Measurements from ENCODE around the gene SIN3B. TPM values are rescaled to one million over a fixed set of nuclear protein-coding genes. Genes with fewer than 3 reads are reported as not detected.

SIN3B gene
- polyA plus RNA-seq, 1 of the 3 experiments (the other 2 are of a cell fraction) = 29.7 TPM

DNA sequence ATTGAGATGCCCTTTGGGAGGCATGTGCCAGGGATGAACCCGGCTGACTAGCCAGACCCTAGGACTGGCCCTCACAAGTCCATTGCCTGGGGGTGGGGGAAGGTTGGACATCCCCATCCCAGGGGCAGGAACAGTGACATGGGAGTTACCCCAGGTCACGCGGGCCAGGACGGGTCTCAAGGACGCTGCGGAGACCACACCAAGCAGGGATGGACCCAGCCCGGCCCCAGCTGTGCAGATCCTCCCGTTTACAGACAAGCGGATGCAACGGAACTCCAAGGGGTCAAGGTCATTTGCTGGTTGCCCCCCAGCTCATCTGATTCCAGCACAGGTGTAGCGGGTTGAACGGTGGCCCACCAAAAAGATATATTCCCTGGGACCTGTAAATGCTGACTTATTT lies 79.6 kb downstream of the SIN3B start:
- H3K9me3 ChIP-seq = no peaks in the 10 kb centered on the region
- no peaks in the 10 kb centered on the region for H3F3A ChIP-seq (replicated peaks; ENCODE audit: insufficient read depth)
- no peaks in the 10 kb centered on the region; the same call in 1 of the 2 replicates for H3K27me3 ChIP-seq (ENCODE audit: insufficient read depth)
- ChIA-PET CTCF (interaction anchor here (0.6 kb wide), 1 partner anchor 9 kb away, joined by 3 read pairs; no protein-coding TSS in a partner anchor), POLR2A (no interaction called here)
- H3K79me2 ChIP-seq (ENCODE audit: insufficient read depth) = no peaks in the 10 kb centered on the region
- no peak overlapping the region for H3K27ac ChIP-seq (ENCODE audit: low read depth in 2 of 2, low read length in 1 of 2)
- no peak overlapping the region for H3K9ac ChIP-seq
- no peaks in the 10 kb centered on the region for H4K20me1 ChIP-seq (ENCODE audit: insufficient read depth)
- no peak for DNase-seq
- no peaks in the 10 kb centered on the region for H3K36me3 ChIP-seq (replicated peaks in 1 of 2; ENCODE audit: control insufficient read depth in 1 of 2, insufficient read depth in 2 of 2, low read length in 1 of 2)
- no peak overlapping the region for H3K4me3 ChIP-seq (ENCODE audit: low read depth in 2 of 2, low read length in 1 of 2)
- H3K9me2 ChIP-seq = no peaks in the 10 kb centered on the region
- H3K4me2 ChIP-seq = no peak overlapping the region
- TF ChIP-seq ELF1 (IDR thresholded peaks at IDR 0.05) = no peak
- no peak for TF ChIP-seq SIN3A (IDR thresholded peaks at IDR 0.05; ENCODE audit: borderline replicate concordance, low read depth, low read length)
- no peak for TF ChIP-seq GABPA (IDR thresholded peaks at IDR 0.05; ENCODE audit: low read depth)
- TF ChIP-seq TEAD4 (IDR thresholded peaks at IDR 0.05; ENCODE audit: borderline replicate concordance, insufficient read depth) = no peak
- no peak for TF ChIP-seq TAF1 (IDR thresholded peaks at IDR 0.05; ENCODE audit: borderline replicate concordance, low read depth, low read length)
- TF ChIP-seq EZH2phosphoT487 (IDR thresholded peaks at IDR 0.05; ENCODE audit: borderline replicate concordance, low read depth) = no peak
- no peak for TF ChIP-seq RFX5 (IDR thresholded peaks at IDR 0.05; ENCODE audit: low read length)
- TF ChIP-seq, protein P1, sequence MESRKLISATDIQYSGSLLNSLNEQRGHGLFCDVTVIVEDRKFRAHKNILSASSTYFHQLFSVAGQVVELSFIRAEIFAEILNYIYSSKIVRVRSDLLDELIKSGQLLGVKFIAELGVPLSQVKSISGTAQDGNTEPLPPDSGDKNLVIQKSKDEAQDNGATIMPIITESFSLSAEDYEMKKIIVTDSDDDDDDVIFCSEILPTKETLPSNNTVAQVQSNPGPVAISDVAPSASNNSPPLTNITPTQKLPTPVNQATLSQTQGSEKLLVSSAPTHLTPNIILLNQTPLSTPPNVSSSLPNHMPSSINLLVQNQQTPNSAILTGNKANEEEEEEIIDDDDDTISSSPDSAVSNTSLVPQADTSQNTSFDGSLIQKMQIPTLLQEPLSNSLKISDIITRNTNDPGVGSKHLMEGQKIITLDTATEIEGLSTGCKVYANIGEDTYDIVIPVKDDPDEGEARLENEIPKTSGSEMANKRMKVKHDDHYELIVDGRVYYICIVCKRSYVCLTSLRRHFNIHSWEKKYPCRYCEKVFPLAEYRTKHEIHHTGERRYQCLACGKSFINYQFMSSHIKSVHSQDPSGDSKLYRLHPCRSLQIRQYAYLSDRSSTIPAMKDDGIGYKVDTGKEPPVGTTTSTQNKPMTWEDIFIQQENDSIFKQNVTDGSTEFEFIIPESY (IDR thresholded peaks at IDR 0.05; ENCODE audit: borderline replicate concordance, low read depth) = no peak
- no peak for TF ChIP-seq GATA2 (CRISPR knock-in tag; IDR thresholded peaks at IDR 0.05)
- no peak for TF ChIP-seq NFIC (IDR thresholded peaks at IDR 0.05; ENCODE audit: borderline replicate concordance)
- no peak for TF ChIP-seq FOSL2 (IDR thresholded peaks at IDR 0.05; ENCODE audit: borderline replicate concordance, low read depth)
- TF ChIP-seq, protein P2, sequence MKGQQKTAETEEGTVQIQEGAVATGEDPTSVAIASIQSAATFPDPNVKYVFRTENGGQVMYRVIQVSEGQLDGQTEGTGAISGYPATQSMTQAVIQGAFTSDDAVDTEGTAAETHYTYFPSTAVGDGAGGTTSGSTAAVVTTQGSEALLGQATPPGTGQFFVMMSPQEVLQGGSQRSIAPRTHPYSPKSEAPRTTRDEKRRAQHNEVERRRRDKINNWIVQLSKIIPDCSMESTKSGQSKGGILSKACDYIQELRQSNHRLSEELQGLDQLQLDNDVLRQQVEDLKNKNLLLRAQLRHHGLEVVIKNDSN (IDR thresholded peaks at IDR 0.05; ENCODE audit: borderline replicate concordance, low read depth) = no peak
- no peak overlapping the region for H2AFZ ChIP-seq (ENCODE audit: low read depth)
- 12% methylated on average over 3 of the region's 12 CpGs for WGBS (ENCODE audit: low lambda C conversion rate)
- H3K4me1 ChIP-seq (ENCODE audit: control insufficient read depth in 1 of 2, insufficient read depth in 2 of 2, low read depth in 1 of 2, low read length in 1 of 2) = no peaks in the 10 kb centered on the region

DNA sequence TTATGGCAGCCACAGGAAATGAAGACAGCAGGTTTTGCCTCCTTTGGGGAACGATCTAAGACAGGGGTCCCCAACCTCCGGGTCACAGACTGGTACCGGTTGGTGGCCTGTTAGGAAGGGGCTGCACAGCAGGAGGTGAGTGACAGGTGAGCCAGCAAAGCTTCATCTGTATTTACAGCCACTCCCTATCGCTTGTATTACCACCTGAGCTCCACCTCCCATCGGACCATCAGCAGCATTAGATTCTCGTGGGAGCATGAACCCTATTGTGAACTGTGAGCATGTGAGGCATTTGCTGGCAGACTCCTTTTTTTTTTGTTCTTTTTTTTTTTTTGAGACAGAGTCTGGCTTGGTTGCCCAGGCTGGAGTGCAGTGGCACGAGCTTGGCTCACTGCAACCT lies 81.8 kb downstream of the SIN3B start:
- no peaks in the 10 kb centered on the region for H3K9me2 ChIP-seq
- no peaks in the 10 kb centered on the region for H3K79me2 ChIP-seq (ENCODE audit: insufficient read depth)
- no peak overlapping the region for H3K4me2 ChIP-seq
- no peaks in the 10 kb centered on the region for H3K4me1 ChIP-seq (ENCODE audit: control insufficient read depth in 1 of 2, insufficient read depth in 2 of 2, low read depth in 1 of 2, low read length in 1 of 2)
- no peaks in the 10 kb centered on the region for H3F3A ChIP-seq (replicated peaks; ENCODE audit: insufficient read depth)
- H3K4me3 ChIP-seq (ENCODE audit: low read depth in 2 of 2, low read length in 1 of 2) = no peak overlapping the region
- POLR2A ChIA-PET = no interaction called here
- CTCF ChIA-PET = no interaction called here
- no peaks in the 10 kb centered on the region for H3K36me3 ChIP-seq (replicated peaks in 1 of 2; ENCODE audit: control insufficient read depth in 1 of 2, insufficient read depth in 2 of 2, low read length in 1 of 2)
- no peaks in the 10 kb centered on the region for H4K20me1 ChIP-seq (ENCODE audit: insufficient read depth)
- H2AFZ ChIP-seq (ENCODE audit: low read depth) = no peak overlapping the region
- no peak overlapping the region for H3K9ac ChIP-seq
- WGBS (ENCODE audit: low lambda C conversion rate) = 4% methylated on average over 7 of the region's 7 CpGs
- DNase-seq = no peak
- TF ChIP-seq NFIC (IDR thresholded peaks at IDR 0.05; ENCODE audit: borderline replicate concordance) (no peak), MXI1 (IDR thresholded peaks at IDR 0.05; ENCODE audit: low read depth, low read length) (no peak)
- H3K27me3 ChIP-seq (ENCODE audit: insufficient read depth) = peaks cover 4% of the 10 kb centered on the region; the same call in 1 of the 2 replicates
- H3K27ac ChIP-seq (ENCODE audit: low read depth in 2 of 2, low read length in 1 of 2) = no peak overlapping the region
- H3K9me3 ChIP-seq = no peaks in the 10 kb centered on the region

Data from SK-N-SH (cell line).